Liver (tissue), 9 donors: ENCODE results near the gene CNRIP1. TPM values are rescaled to one million over a fixed set of nuclear protein-coding genes. Genes with fewer than 3 reads are reported as not detected.

Experiments used
- DNase-seq: peaks from one replicate; pipeline ENCODE4 v3.0.0-alpha.2; 2017; ENCODE audit warnings: low spot score
- H3K27ac ChIP-seq, 2 donors: one replicate each; pipeline ENCODE4 v1.7.0; 2013; ENCODE audit warnings: inconsistent platforms in 2 of 2, low read length in 2 of 2, control low read depth in 1 of 2, low read depth in 1 of 2, mild to moderate bottlenecking in 1 of 2
- H3K27me3 ChIP-seq, 4 donors: one replicate each; pipeline versions ENCODE4 v1.6.1 to v1.7.0; 2013; ENCODE audit warnings: low read length in 3 of 4, inconsistent platforms in 1 of 4, mild to moderate bottlenecking in 1 of 4, moderate library complexity in 1 of 4; ENCODE audit not compliant: control insufficient read depth in 4 of 4, insufficient read depth in 4 of 4
- H3K36me3 ChIP-seq, 4 donors: one replicate each; pipeline versions ENCODE4 v1.6.1 to v1.7.0; 2013; ENCODE audit warnings: low read length in 3 of 4, mild to moderate bottlenecking in 3 of 4, low read depth in 1 of 4, moderate library complexity in 1 of 4; ENCODE audit not compliant: control insufficient read depth in 4 of 4, insufficient read depth in 3 of 4
- H3K4me1 ChIP-seq, 4 donors: one replicate each; pipeline versions ENCODE4 v1.6.1 to v1.7.0; 2013; ENCODE audit warnings: low read length in 3 of 4, mild to moderate bottlenecking in 3 of 4, moderate library complexity in 1 of 4; ENCODE audit not compliant: control insufficient read depth in 4 of 4, insufficient read depth in 4 of 4
- H3K4me3 ChIP-seq, 3 donors: one replicate each; pipeline versions ENCODE4 v1.6.1 to v1.7.0; 2013; ENCODE audit warnings: low read length in 3 of 3, control low read depth in 1 of 3, low read depth in 1 of 3, mild to moderate bottlenecking in 1 of 3
- H3K9ac ChIP-seq, 2 donors: one replicate each; pipeline ENCODE4 v1.7.0; 2013; ENCODE audit warnings: low read length in 2 of 2, mild to moderate bottlenecking in 2 of 2, moderate library complexity in 2 of 2, control low read depth in 1 of 2, low read depth in 1 of 2
- H3K9me3 ChIP-seq, 4 donors: one replicate each; pipeline versions ENCODE4 v1.6.1 to v1.7.0; 2013; ENCODE audit warnings: low read length in 3 of 4; ENCODE audit not compliant: control insufficient read depth in 4 of 4
- CTCF ChIP-seq: fragments of 150-350 bp; IDR thresholded peaks from 2 replicates; pipeline ENCODE4 v1.5.1; 2017; ENCODE audit warnings: improper control_type of control experiment, low read depth, low read length; ENCODE audit not compliant: missing input control
- EGR1 ChIP-seq, 2 donors: IDR thresholded peaks; 2 replicates each; pipeline ENCODE4 v1.6.1; 2016 to 2018; ENCODE audit warnings: antibody characterized with exemption in 2 of 2, low read depth in 2 of 2
- FOXA1 ChIP-seq: IDR thresholded peaks from 2 replicates; pipeline ENCODE4 v1.6.1; 2016; ENCODE audit warnings: antibody characterized with exemption
- GABPA ChIP-seq, 2 donors: IDR thresholded peaks in 1 of 2; conservative IDR thresholded peaks in 1 of 2; 2 replicates each; pipeline ENCODE4 v1.6.1; 2016; ENCODE audit warnings: antibody characterized with exemption in 2 of 2, mild to moderate bottlenecking in 1 of 2, moderate library complexity in 1 of 2
- HNF4A ChIP-seq, 2 donors: conservative IDR thresholded peaks; 2 replicates each; pipeline ENCODE4 v1.6.1; 2016; ENCODE audit warnings: antibody characterized with exemption in 2 of 2, mild to moderate bottlenecking in 2 of 2
- JUND ChIP-seq, 2 donors: IDR thresholded peaks; 2 replicates each; pipeline ENCODE4 v1.6.1; 2016; ENCODE audit warnings: antibody characterized with exemption in 2 of 2
- RAD21 ChIP-seq, 2 donors: IDR thresholded peaks; 2 replicates each; pipeline ENCODE4 v1.6.1; 2016; ENCODE audit warnings: antibody characterized with exemption in 2 of 2, mild to moderate bottlenecking in 2 of 2
- REST ChIP-seq: IDR thresholded peaks from 2 replicates; pipeline ENCODE4 v1.6.1; 2016; ENCODE audit warnings: antibody characterized with exemption, mild to moderate bottlenecking
- RXRA ChIP-seq, 2 donors: IDR thresholded peaks; 2 replicates each; pipeline ENCODE4 v1.6.1; 2017 to 2018; ENCODE audit warnings: antibody characterized with exemption in 2 of 2, mild to moderate bottlenecking in 1 of 2
- SP1 ChIP-seq: IDR thresholded peaks from 2 replicates; pipeline ENCODE4 v1.6.1; 2018; ENCODE audit warnings: antibody characterized with exemption, mild to moderate bottlenecking
- YY1 ChIP-seq: IDR thresholded peaks from 2 replicates; pipeline ENCODE4 v1.6.1; 2016; ENCODE audit warnings: antibody characterized with exemption, mild to moderate bottlenecking
- WGBS: extraction: QIAGEN DNeasy Blood & Tissue Kit; methylation state at CpG from one replicate; pipeline ENCODE4 v1.1.7; 2013; 5-methylcytosine and 5-hydroxymethylcytosine counted together
- polyA plus RNA-seq, 2 donors: library from polyadenylated mRNA; stranded (reverse) in 1 of 2; unstranded in 1 of 2; fragments of 200-250 nt in 1 of 2; fragments of >200 nt in 1 of 2; fragmentation: Nextera tagmentation in 1 of 2; extraction: Ambion mirVana in 1 of 2; gene quantifications; one replicate each; pipeline versions ENCODE4 v1.2.1 to v1.2.3, GENCODE V29; 2013 to 2015
- total RNA-seq, 2 donors: library from RNA; depleted of rRNA; stranded (reverse); fragments of >200 nt; gene quantifications; one replicate each; pipeline ENCODE4 v1.2.3, GENCODE V29; 2014
- donor health status: healthy.
- donor health status: healthy.
- donor health status: healthy.
- donor health status: healthy.
- donor health status: healthy.

Gene CNRIP1
- total and polyA plus RNA-seq, 4 donors, result 2.8 to 26.4 (median 3.1) TPM

GRCh38 chr2:68272246-68272994 lies 47.3 kb downstream of the CNRIP1 start:
- H3K9ac ChIP-seq, result no peak overlapping the region
- TF ChIP-seq HNF4A (conservative IDR thresholded peaks at IDR 0.05) (no peak), REST (no peak), EGR1 (IDR thresholded peaks at IDR 0.05; ENCODE audit: low read depth in 2 of 2) (no peak), JUND (IDR thresholded peaks at IDR 0.05) (no peak), CTCF (no peak), RXRA (IDR thresholded peaks at IDR 0.05) (no peak), GABPA (IDR thresholded peaks at IDR 0.05 in 1 of 2, conservative IDR thresholded peaks at IDR 0.05 in 1 of 2) (no peak), YY1 (no peak), FOXA1 (no peak), SP1 (no peak)
- H3K4me3 ChIP-seq, result no peak overlapping the region
- H3K9me3 ChIP-seq, result no peaks in the 10 kb centered on the region
- no peak overlapping the region for H3K27ac ChIP-seq
- no peak for DNase-seq
- no peaks in the 10 kb centered on the region for H3K36me3 ChIP-seq
- no peaks in the 10 kb centered on the region for H3K27me3 ChIP-seq
- H3K4me1 ChIP-seq, result peaks cover 0 to 7% (median 3%) of the 10 kb centered on the region in 4 donors
- 87% methylated on average over 2 of the region's 2 CpGs for WGBS

- TF ChIP-seq GABPA (IDR thresholded peaks at IDR 0.05 in 1 of 2, conservative IDR thresholded peaks at IDR 0.05 in 1 of 2), result no peak
- no peaks in the 10 kb centered on the region for H3K9me3 ChIP-seq
- no peaks in the 10 kb centered on the region for H3K27me3 ChIP-seq
- no peak overlapping the region for H3K9ac ChIP-seq
- H3K36me3 ChIP-seq, result no peaks in the 10 kb centered on the region
- no peak overlapping the region for H3K27ac ChIP-seq
- DNase-seq, result no peak
- peaks cover 0 to 7% (median 4%) of the 10 kb centered on the region in 4 donors for H3K4me1 ChIP-seq
- 95% methylated on average over 1 of the region's 1 CpG for WGBS
- no peak overlapping the region for H3K4me3 ChIP-seq
Measured at GRCh38 chr2:68266655-68267054, 53.1 kb downstream of the CNRIP1 start.

GRCh38 chr2:68263632-68264031 lies 56.1 kb downstream of the CNRIP1 start:
- Histone ChIP-seq H3K4me3 (no peak overlapping the region), H3K36me3 (no peaks in the 10 kb centered on the region), H3K4me1 (peaks cover 0 to 7% (median 4%) of the 10 kb centered on the region in 4 donors), H3K9ac (no peak overlapping the region), H3K27me3 (no peaks in the 10 kb centered on the region), H3K9me3 (no peaks in the 10 kb centered on the region), H3K27ac (no peak overlapping the region)
- DNase-seq, result no peak
- TF ChIP-seq FOXA1, result peak; percentile 23
- TF ChIP-seq RAD21 (IDR thresholded peaks at IDR 0.05), result no peak
- TF ChIP-seq YY1, result no peak
- 34% methylated on average over 2 of the region's 2 CpGs for WGBS
